WTC11 (cell line): ENCODE measurements around the gene IL18BP. TPM values are rescaled to one million over a fixed set of nuclear protein-coding genes. Genes with fewer than 3 reads are reported as not detected.

Experiments used
- ATAC-seq: fragments of 200-7000 bp; cut with Tn5 transposase; 2 replicates; pipeline ENCODE4 v1.10.0; 2021; ENCODE audit warnings: mild to moderate bottlenecking, moderate library complexity
- CTCF ChIA-PET: fragments of 300-600 bp; sonication (Branson Sonifier 250); formaldehyde crosslinking; loops from one replicate; lab custom pipeline; 2021; ENCODE audit warnings: antibody characterized with exemption; lab: Charles Lee
- POLR2A ChIA-PET: fragments of 350-600 bp; sonication (Branson Sonifier 250); formaldehyde crosslinking; loops from one replicate; lab custom pipeline; 2021; ENCODE audit warnings: antibody characterized with exemption; lab: Charles Lee
- DNase-seq: peaks from one replicate; pipeline ENCODE4 v3.0.0; 2021; ENCODE audit warnings: low spot score
- H3K27ac Mint-ChIP-seq: 2 replicates; pipeline ENCODE4 v1.8.0; 2021; ENCODE audit warnings: mixed read lengths
- H3K27me3 Mint-ChIP-seq: 2 replicates; pipeline ENCODE4 v1.8.0; 2021; ENCODE audit warnings: low read depth, mild to moderate bottlenecking, moderate library complexity, mixed read lengths
- H3K36me3 Mint-ChIP-seq: 2 replicates; pipeline ENCODE4 v1.8.0; 2021; ENCODE audit warnings: mixed read lengths
- H3K4me1 Mint-ChIP-seq: 2 replicates; pipeline ENCODE4 v1.8.0; 2022; ENCODE audit warnings: mixed read lengths
- H3K4me3 Mint-ChIP-seq: 2 replicates; pipeline ENCODE4 v1.8.0; 2021; ENCODE audit warnings: mild to moderate bottlenecking, moderate library complexity, mixed read lengths
- H3K9me3 Mint-ChIP-seq: 2 replicates; pipeline ENCODE4 v1.8.0; 2021; ENCODE audit warnings: mixed read lengths
- ATF6 ChIP-seq: sonication (generic); formaldehyde crosslinking; IDR thresholded peaks from 2 replicates; pipeline ENCODE4 v1.8.1; 2023; ENCODE audit warnings: mild to moderate bottlenecking, missing genetic modification reagents
- CBFB ChIP-seq: sonication (generic); formaldehyde crosslinking; IDR thresholded peaks from 2 replicates; pipeline ENCODE4 v1.8.1; 2022; ENCODE audit warnings: mild to moderate bottlenecking, low read depth, missing genetic modification reagents
- CREB1 ChIP-seq: sonication (generic); formaldehyde crosslinking; IDR thresholded peaks from 2 replicates; pipeline ENCODE4 v1.8.0; 2023; ENCODE audit warnings: mild to moderate bottlenecking, missing genetic modification reagents
- GRHL2 ChIP-seq: fragments of 250-450 bp; sonication (Bioruptor Pico); IDR thresholded peaks from 2 replicates; pipeline ENCODE4 v1.8.0; 2022; ENCODE audit warnings: mild to moderate bottlenecking, moderate library complexity; ENCODE audit not compliant: insufficient replicate concordance, severe bottlenecking
- KAT7 ChIP-seq: sonication (generic); formaldehyde crosslinking; IDR thresholded peaks from 2 replicates; pipeline ENCODE4 v1.8.1; 2023; ENCODE audit warnings: missing genetic modification reagents, mild to moderate bottlenecking, borderline replicate concordance
- MXD4 ChIP-seq: fragments of 250-450 bp; sonication (Bioruptor Pico); IDR thresholded peaks from 2 replicates; pipeline ENCODE4 v1.8.0; 2021; ENCODE audit warnings: mild to moderate bottlenecking, moderate library complexity, borderline replicate concordance
- MYBL2 ChIP-seq: sonication (generic); formaldehyde crosslinking; IDR thresholded peaks from 2 replicates; pipeline ENCODE4 v1.8.1; 2023; ENCODE audit warnings: mild to moderate bottlenecking, moderate library complexity, missing genetic modification reagents
- NFE2L1 ChIP-seq: sonication (generic); formaldehyde crosslinking; IDR thresholded peaks from 2 replicates; pipeline ENCODE4 v1.8.1; 2023; ENCODE audit warnings: missing genetic modification reagents
- NFYB ChIP-seq: sonication (generic); formaldehyde crosslinking; conservative IDR thresholded peaks from 2 replicates; pipeline ENCODE4 v1.8.0; 2022; ENCODE audit warnings: low read depth, missing genetic modification reagents
- NR1H2 ChIP-seq: sonication (generic); formaldehyde crosslinking; IDR thresholded peaks from 2 replicates; pipeline ENCODE4 v1.9.0; 2021; ENCODE audit warnings: mild to moderate bottlenecking, moderate library complexity, missing genetic modification reagents
- SP1 ChIP-seq: sonication (generic); formaldehyde crosslinking; conservative IDR thresholded peaks from 2 replicates; pipeline ENCODE4 v1.8.1; 2022; ENCODE audit warnings: missing genetic modification reagents
- TCF7 ChIP-seq: sonication (generic); formaldehyde crosslinking; IDR thresholded peaks from 2 replicates; pipeline ENCODE4 v1.8.0; 2022; ENCODE audit warnings: mild to moderate bottlenecking, low read depth, missing genetic modification reagents, moderate library complexity
- ZBTB21 ChIP-seq: sonication (generic); formaldehyde crosslinking; IDR thresholded peaks from 2 replicates; pipeline ENCODE4 v1.8.1; 2023; ENCODE audit warnings: mild to moderate bottlenecking, missing genetic modification reagents, borderline replicate concordance
- ZNF219 ChIP-seq: sonication (generic); formaldehyde crosslinking; IDR thresholded peaks from 2 replicates; pipeline ENCODE4 v1.8.0; 2023; ENCODE audit warnings: missing genetic modification reagents, mild to moderate bottlenecking, borderline replicate concordance
- ZNF263 ChIP-seq: sonication (generic); formaldehyde crosslinking; IDR thresholded peaks from 2 replicates; pipeline ENCODE4 v1.8.1; 2022; ENCODE audit warnings: low read depth, mild to moderate bottlenecking, moderate library complexity, missing genetic modification reagents
- ZNF423 ChIP-seq: fragments of 250-450 bp; sonication (Bioruptor Pico); IDR thresholded peaks from 2 replicates; pipeline ENCODE4 v2.1.2; 2022; ENCODE audit warnings: mild to moderate bottlenecking, moderate library complexity
- ZNF512 ChIP-seq: sonication (generic); formaldehyde crosslinking; IDR thresholded peaks from 2 replicates; pipeline ENCODE4 v1.8.1; 2022; ENCODE audit warnings: missing genetic modification reagents, borderline replicate concordance
- ZNF671 ChIP-seq: fragments of 250-450 bp; sonication (Bioruptor Pico); IDR thresholded peaks from 2 replicates; pipeline ENCODE4 v1.8.0; 2021; ENCODE audit warnings: mild to moderate bottlenecking
- total RNA-seq: library from RNA; stranded (reverse); gene quantifications from 3 replicates; pipeline ENCODE4 v1.2.3, GENCODE V29; 2021
- TF ChIP-seq, protein P1 (sequence below): fragments of 250-450 bp; sonication (Bioruptor Pico); conservative IDR thresholded peaks from 2 replicates; pipeline ENCODE4 v1.9.0; 2021; ENCODE audit warnings: mild to moderate bottlenecking
- TF ChIP-seq, protein P2 (sequence below): fragments of 250-450 bp; sonication (Bioruptor Pico); IDR thresholded peaks from 2 replicates; pipeline ENCODE4 v2.1.2; 2022; ENCODE audit warnings: mild to moderate bottlenecking, moderate library complexity
- TF ChIP-seq, protein P3 (sequence below): fragments of 250-450 bp; sonication (Bioruptor Pico); IDR thresholded peaks from 2 replicates; pipeline ENCODE4 v1.9.0; 2021; ENCODE audit warnings: moderate library complexity, mild to moderate bottlenecking, inconsistent platforms, borderline replicate concordance
- TF ChIP-seq, protein P4 (sequence below): sonication (generic); formaldehyde crosslinking; IDR thresholded peaks from 2 replicates; pipeline ENCODE4 v1.8.0; 2023; ENCODE audit warnings: mild to moderate bottlenecking, missing genetic modification reagents

Gene IL18BP
- total RNA-seq, 1 experiment from 2014 or later: 17.3 TPM

- no peaks in the 10 kb centered on the region for H3K4me1 Mint-ChIP-seq
- no peaks in the 10 kb centered on the region for H3K9me3 Mint-ChIP-seq
- ChIA-PET POLR2A (no interaction called here), CTCF (interaction anchor here (1.8 to 2.3 kb wide), 2 partner anchors 34 to 101 kb away, joined by 5 to 7 read pairs; no protein-coding TSS in a partner anchor)
- H3K4me3 Mint-ChIP-seq: no peak overlapping the region
- ATAC-seq (no peak), DNase-seq (no peak)
- no peaks in the 10 kb centered on the region for H3K27me3 Mint-ChIP-seq
- no peak for TF ChIP-seq ATF6 (CRISPR knock-in tag)
- TF ChIP-seq KAT7: no peak
- TF ChIP-seq, protein P1, sequence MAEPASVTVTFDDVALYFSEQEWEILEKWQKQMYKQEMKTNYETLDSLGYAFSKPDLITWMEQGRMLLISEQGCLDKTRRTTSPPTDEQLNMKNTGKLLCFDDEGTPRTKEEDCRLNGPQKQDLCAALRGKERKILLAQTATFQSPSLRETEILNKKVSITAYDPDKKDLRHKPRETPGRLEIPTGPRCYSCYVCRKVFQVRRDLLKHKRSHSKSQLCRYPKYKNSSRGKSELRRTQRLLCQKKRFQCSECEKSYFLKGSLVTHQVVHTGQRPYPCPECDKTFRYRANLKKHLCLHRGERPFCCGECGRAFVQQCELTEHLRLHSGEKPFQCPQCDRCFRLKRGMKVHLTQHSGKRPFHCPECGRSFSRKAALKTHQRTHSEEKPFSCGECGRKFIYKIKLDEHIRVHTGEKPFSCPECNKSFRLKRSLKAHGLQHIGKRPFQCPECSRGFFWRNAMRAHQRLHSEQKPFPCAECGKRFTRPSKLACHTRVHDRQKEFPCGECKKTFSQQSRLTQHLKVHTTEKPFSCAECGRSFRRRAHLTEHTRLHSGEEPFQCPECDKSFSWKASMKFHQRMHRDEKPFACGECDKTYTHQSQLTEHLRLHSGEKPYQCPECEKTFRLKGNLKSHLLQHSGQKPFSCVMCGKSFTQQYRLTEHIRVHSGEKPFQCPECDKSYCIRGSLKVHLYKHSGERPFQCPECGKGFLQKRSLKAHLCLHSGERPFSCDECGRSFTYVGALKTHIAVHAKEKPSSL: no peak
- TF ChIP-seq ZNF263 (CRISPR knock-in tag): no peak
- TF ChIP-seq NFYB (CRISPR knock-in tag): no peak
- TF ChIP-seq, protein P2, sequence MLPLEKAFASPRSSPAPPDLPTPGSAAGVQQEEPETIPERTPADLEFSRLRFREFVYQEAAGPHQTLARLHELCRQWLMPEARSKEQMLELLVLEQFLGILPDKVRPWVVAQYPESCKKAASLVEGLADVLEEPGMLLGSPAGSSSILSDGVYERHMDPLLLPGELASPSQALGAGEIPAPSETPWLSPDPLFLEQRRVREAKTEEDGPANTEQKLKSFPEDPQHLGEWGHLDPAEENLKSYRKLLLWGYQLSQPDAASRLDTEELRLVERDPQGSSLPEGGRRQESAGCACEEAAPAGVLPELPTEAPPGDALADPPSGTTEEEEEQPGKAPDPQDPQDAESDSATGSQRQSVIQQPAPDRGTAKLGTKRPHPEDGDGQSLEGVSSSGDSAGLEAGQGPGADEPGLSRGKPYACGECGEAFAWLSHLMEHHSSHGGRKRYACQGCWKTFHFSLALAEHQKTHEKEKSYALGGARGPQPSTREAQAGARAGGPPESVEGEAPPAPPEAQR (CRISPR knock-in tag): no peak
- TF ChIP-seq, protein P3, sequence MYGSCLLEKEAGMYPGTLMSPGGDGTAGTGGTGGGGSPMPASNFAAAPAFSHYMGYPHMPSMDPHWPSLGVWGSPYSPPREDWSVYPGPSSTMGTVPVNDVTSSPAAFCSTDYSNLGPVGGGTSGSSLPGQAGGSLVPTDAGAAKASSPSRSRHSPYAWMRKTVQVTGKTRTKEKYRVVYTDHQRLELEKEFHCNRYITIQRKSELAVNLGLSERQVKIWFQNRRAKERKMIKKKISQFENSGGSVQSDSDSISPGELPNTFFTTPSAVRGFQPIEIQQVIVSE (CRISPR knock-in tag): no peak
- no peak for TF ChIP-seq CREB1 (CRISPR knock-in tag)
- TF ChIP-seq ZNF219 (CRISPR knock-in tag): no peak
- TF ChIP-seq ZNF423 (CRISPR knock-in tag): no peak
- no peak for TF ChIP-seq NFE2L1
- TF ChIP-seq GRHL2 (CRISPR knock-in tag): no peak
- no peak for TF ChIP-seq SP1 (CRISPR knock-in tag)
- no peak overlapping the region for H3K27ac Mint-ChIP-seq
- H3K36me3 Mint-ChIP-seq: peaks cover 12% of the 10 kb centered on the region
These were observed 8.0 kb upstream of the IL18BP start for GRCh38 chr11:71990701-71991100.

DNA sequence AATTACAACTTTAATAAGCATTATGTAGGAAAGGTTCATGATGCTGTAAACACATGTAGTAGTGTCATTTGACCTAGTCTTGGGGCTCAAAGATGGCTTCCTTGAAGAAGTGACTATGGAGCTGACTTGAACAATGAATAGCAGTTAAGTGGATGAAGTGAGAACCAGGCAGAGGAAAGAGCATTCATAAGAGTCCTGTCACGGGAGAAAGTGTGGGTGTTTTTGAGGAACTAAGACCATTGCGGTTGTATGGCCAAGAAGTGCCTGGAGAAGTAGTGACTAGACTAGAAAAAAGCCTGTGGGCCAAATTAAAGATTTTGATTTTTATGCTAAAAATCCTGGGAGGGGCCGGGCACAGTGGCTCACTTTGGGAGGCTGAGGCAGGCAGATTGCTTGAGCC is 7.2 kb upstream of the IL18BP start:
- TF ChIP-seq ZNF219 (CRISPR knock-in tag) (no peak), ZBTB21 (no peak), CBFB (CRISPR knock-in tag) (no peak)
- H3K4me3 Mint-ChIP-seq: no peak overlapping the region
- H3K27me3 Mint-ChIP-seq: no peaks in the 10 kb centered on the region
- no peaks in the 10 kb centered on the region for H3K9me3 Mint-ChIP-seq
- H3K27ac Mint-ChIP-seq: no peak overlapping the region
- no peaks in the 10 kb centered on the region for H3K4me1 Mint-ChIP-seq
- no peak for ATAC-seq
- ChIA-PET CTCF (no interaction called here), POLR2A (interaction anchor here (0.7 kb wide), 1 partner anchor 14 kb away, joined by 5 read pairs; no protein-coding TSS in a partner anchor)
- no peak for DNase-seq
- H3K36me3 Mint-ChIP-seq: peaks cover 12% of the 10 kb centered on the region

- CTCF ChIA-PET: no interaction called here
- DNase-seq (no peak), ATAC-seq (no peak)
- Mint-ChIP-seq H3K4me3 (no peak overlapping the region), H3K36me3 (peaks cover 16% of the 10 kb centered on the region), H3K9me3 (no peaks in the 10 kb centered on the region), H3K27ac (no peak overlapping the region), H3K4me1 (no peaks in the 10 kb centered on the region), H3K27me3 (no peaks in the 10 kb centered on the region)
- POLR2A ChIA-PET: interaction anchor here (0.7 kb wide), 1 partner anchor 13 kb away, joined by 5 read pairs; no protein-coding TSS in a partner anchor
- TF ChIP-seq MYBL2: no peak
- TF ChIP-seq, protein P4, sequence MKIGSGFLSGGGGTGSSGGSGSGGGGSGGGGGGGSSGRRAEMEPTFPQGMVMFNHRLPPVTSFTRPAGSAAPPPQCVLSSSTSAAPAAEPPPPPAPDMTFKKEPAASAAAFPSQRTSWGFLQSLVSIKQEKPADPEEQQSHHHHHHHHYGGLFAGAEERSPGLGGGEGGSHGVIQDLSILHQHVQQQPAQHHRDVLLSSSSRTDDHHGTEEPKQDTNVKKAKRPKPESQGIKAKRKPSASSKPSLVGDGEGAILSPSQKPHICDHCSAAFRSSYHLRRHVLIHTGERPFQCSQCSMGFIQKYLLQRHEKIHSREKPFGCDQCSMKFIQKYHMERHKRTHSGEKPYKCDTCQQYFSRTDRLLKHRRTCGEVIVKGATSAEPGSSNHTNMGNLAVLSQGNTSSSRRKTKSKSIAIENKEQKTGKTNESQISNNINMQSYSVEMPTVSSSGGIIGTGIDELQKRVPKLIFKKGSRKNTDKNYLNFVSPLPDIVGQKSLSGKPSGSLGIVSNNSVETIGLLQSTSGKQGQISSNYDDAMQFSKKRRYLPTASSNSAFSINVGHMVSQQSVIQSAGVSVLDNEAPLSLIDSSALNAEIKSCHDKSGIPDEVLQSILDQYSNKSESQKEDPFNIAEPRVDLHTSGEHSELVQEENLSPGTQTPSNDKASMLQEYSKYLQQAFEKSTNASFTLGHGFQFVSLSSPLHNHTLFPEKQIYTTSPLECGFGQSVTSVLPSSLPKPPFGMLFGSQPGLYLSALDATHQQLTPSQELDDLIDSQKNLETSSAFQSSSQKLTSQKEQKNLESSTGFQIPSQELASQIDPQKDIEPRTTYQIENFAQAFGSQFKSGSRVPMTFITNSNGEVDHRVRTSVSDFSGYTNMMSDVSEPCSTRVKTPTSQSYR (CRISPR knock-in tag): no peak
- no peak for TF ChIP-seq ZNF423 (CRISPR knock-in tag)
- no peak for TF ChIP-seq MXD4 (CRISPR knock-in tag)
- no peak for TF ChIP-seq TCF7 (CRISPR knock-in tag)
- TF ChIP-seq ZNF512 (CRISPR knock-in tag): no peak
- no peak for TF ChIP-seq ZNF671
- no peak for TF ChIP-seq NR1H2
These were observed 6.5 kb upstream of the IL18BP start for GRCh38 chr11:71992136-71992730.
